Right forelimb (tissue), 1 donor: ENCODE results near the gene CCNY.

Experiments used
- DNase-seq: peaks from one replicate; pipeline ENCODE4 v3.0.0-alpha.2; 2018

The CCNY gene

DNA sequence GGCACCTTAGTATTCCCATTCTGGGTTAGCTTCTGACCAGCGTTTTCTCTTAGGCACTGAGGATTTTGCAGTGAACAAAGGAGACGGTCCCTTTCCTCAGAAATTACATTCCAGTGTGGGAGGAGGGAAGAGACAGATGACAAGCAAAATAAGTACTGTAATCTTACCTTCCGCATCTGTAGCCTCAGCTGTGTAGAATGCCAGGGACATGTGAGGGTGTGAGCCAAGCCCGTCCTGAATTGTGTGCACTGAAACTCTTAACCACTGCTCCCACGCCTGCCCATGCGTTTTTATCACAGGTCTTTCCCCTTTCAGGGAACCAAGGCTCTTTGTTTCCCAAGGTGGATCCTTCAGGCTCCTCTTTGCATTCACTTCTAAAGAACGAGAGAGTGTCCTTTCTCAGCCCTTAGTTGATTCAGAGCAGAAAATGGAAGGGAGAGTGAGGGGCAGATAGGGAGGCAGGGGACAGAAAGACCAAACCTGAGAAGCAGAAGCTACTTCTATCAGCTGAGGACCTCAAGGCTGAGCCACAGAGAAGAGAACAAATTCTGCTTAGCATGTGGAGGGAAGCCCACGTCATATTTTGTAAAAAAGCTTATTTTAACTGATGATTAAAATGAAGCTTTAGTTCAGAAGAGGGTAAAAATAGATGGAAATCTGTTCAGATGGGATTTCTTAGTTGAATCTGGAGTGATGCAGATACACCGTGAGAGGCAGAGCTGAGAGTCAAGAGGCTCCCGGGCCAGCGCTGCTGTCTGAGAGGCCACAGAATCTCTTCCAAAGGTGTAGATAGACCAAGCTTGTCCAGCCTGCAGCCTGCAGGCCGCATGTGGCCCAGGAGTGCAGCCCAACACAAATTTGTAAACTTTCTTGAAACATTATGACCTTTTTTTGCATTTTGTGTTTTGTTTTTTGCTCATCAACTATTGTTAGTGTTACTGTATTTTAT lies 122.5 kb downstream of the CCNY start:
- no peak for DNase-seq

GRCh38 chr10:35459449-35459847 lies 123.1 kb downstream of the CCNY start:
- no peak for DNase-seq

DNA sequence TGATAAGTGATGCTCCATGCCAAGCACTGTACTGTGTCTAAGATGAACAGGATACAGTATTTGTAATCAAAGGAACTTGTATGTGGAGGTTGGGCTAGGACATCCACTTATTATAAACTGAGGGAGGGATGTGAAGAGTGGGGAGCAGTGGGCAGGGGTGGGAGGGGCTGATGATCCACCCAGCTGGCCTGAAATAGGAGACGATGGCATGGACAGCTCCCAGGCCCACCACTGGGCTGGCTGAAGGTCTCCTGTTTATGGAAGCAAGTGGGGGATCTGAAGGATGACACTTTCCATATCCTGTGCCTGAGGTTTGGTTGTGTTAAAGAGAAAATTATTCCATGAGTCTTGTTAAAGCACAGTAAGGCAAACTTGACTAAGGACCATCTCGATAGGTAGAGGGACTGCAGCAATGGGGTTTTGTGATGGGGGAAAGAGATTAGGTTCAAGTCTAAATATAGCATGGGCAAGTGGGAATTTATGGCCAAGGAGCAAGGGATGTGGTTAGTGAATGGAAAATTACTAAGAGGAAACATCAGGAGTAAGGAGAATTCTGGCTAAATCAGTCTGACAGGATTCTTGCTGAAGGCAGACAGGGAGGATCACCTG lies 124.6 kb downstream of the CCNY start:
- no peak for DNase-seq

DNA sequence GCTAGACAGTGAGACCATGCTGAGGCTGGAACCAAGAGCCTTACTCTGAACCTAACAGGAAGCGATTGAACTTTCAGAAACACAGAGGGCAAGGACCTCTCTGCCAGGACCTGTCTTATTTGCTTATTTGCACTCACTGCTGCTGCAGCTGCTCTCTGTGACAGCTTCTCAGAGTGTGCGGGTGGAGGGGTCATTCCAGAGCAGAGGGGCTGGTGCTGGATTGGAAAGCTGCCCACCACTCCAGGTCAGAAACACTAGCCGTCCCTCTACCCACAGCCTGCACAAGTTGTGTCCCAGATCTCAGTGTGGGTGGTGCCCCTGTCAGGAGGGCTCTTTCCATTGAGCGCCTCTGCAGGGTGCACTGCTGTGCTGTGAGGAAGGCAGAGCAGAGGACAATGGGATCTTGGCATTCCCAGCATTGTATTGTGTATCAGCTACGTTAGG lies 126.2 kb downstream of the CCNY start:
- DNase-seq, result no peak

GRCh38 chr10:35463105-35463867 lies 127.0 kb downstream of the CCNY start:
- DNase-seq, result no peak

GRCh38 chr10:35463878-35464277 lies 127.6 kb downstream of the CCNY start:
- no peak for DNase-seq

- DNase-seq, result no peak
These were observed 128.6 kb downstream of the CCNY start for GRCh38 chr10:35464825-35465456.

DNA sequence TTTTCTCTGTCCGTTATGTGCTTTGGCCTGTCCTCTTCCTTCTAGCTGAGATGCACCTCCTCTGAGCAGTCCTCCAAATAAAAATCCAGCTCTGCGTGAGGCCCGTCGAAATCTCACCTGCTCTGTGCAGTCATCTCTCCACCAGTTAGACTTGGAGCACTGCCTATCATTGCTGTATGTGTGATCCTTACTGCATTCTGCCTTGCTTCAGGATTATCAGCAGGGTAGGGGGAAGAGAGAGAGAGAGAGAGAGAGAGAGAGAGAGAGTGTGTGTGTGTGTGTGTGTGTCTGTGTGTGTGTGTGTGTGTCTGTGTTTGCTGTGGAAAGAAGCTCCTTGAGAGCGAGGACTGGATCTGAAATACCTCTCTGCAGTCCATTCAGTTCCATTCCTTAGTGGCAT lies 129.4 kb downstream of the CCNY start:
- DNase-seq, result no peak

- DNase-seq, result no peak
These were observed 129.9 kb downstream of the CCNY start for GRCh38 chr10:35466170-35466569.

DNA sequence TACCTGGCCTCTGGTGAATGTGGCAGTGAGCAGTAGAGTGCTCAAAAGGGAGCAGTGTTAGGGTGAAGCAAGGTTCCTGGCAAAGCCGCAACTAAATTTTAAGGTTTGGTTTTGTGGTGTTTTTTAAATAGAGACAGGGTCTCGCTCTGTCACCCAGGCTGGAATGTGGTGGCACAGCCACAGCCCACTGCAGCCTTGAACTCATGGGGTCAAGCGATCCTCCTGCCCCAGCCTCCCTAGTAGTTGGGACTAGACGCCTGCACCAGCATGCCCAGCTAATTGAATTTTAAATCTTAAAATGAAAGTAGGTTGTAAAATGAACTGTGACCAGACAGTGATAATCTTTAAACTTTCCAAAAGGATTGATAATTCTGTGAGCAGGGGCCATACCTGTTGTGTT lies 130.4 kb downstream of the CCNY start:
- DNase-seq, result no peak

- no peak for DNase-seq
These were observed 130.9 kb downstream of the CCNY start for GRCh38 chr10:35467186-35467585.

DNA sequence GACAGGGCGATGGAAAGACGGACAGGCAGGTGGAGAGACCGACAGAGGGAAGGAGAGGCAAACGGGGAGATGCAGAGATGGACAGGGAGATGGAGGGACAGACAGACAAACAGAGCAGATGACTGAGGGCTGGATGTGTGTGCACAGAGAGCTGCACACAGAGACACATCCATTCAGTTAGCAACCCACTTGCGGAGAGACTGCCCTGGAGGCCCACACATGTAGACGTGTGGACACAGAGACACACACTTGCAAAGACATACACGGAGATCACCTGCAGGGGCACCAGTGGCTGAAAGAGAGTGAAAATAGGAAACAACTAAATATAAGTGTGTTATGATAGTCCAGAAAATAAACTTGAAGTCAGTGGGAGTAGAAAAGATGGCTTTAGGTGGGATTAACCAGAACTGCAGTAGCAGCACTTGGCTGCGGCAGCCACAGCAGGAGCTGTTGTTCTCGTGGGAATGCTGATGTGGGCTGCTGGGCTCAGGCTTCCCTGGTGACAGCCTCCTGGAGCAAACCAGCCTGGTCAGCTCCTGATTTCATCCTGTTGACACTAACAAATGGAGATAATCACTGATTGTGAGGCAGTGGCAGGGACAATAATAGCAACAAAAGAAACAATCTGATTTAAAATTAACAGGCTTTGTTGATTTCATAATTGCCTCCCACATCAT lies 134.1 kb downstream of the CCNY start:
- no peak for DNase-seq

- DNase-seq, result no peak
These were observed 134.6 kb downstream of the CCNY start for GRCh38 chr10:35470925-35471315.

GRCh38 chr10:35471435-35471834 lies 135.1 kb downstream of the CCNY start:
- no peak for DNase-seq

DNA sequence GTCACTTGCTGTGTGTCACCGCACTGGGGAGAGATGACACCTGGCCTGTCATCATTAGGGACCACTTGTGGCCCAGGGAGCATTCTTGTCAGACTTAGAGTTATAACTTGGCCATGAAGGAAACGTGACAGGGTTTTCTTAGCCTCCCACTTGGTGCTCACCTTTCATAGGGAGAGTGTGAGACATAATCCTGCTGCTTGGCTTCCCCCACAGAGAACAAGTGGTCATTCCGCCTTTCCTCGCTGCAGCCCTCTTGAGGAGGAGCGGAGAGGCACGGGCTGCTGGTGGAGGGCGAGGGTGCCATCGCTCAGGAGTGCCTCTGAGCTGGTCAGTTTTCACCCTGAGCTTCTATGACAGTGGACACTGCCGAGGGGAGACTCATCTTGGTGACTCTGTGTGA lies 143.8 kb downstream of the CCNY start:
- DNase-seq, result no peak

- no peak for DNase-seq
These were observed 145.1 kb downstream of the CCNY start for GRCh38 chr10:35481413-35481812.

DNA sequence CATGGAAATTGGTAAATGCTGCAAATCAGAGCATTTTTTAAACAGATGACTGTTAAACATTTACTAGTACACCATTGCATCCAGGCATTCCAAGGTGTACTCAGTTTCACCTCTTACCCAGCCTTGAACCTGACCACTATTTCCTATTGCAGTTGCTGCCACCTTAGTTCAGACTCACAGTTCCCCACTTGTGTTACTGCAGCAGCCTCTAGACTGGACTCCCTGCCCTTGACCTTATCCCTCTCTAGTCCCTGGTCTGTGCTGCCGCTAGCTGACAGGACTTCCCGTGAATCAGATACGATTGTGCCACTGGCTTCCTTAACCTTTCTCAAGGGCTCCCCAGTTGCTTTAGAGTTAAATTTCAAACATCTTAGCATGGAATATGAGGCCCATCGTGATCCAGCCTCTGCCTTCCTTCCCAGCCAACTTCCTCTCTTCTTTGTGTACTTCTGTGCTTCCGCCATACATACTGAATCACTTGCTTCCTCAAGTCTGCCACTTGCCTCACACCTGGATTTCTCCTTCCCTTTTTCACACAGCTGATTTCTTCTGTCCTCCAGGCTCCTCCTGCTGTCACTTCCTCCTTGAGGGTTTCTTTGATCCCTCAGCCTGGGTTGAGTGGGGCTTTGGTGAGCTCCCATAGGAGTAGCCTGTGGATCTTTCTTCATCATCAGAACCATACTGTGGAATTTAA lies 150.1 kb downstream of the CCNY start:
- DNase-seq, result no peak

DNA sequence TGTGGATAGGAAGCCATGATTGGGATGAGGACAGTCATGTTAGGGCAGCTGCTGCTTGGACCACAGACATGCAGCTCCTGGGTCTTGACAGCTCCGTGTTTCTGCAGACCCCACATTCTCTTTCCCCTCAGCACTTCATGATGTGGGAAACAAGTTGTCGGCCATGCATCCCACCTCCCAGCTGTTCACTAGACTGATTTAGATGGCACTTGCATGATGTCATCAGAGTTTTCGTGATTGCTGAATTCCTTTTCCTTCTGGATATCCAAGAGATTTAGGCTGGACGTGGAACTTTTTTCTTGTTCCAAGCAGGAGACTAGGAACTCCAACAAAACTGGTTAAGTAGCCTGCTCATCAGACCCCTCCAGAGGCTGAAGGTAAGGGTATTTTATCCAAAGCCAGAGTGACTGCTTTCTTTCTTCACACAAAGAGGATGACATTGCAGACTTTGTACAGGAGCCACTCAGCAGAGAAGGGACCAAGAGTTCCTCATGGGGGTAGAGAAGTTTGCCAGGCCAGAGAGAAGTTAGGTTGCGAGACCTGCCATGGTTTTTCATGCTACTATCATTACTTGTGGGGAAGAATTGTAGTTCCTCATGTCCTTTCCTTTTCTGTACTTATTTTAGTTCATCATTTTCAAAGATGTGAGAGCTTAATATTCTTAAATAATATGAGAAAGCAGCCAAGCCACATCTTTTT lies 151.2 kb downstream of the CCNY start:
- DNase-seq, result no peak

- no peak for DNase-seq
These were observed 151.9 kb downstream of the CCNY start for GRCh38 chr10:35488228-35488627.

- DNase-seq, result no peak
These were observed 156.3 kb downstream of the CCNY start for GRCh38 chr10:35492386-35493195.
